Dermis microvascular lymphatic vessel endothelial cell (primary cell): Measurements from ENCODE around the gene PCDHA6. TPM values are rescaled to one million over a fixed set of nuclear protein-coding genes. Genes with fewer than 3 reads are reported as not detected.
A peak's percentile ranks its signal among the peaks of the same experiment; 100 is the strongest.
"Not testable (repeated sequence)": the region's sequence is repeated elsewhere in the genome, so short reads cannot be mapped to it uniquely, and the experiment has no call there.

Source experiments
- DNase-seq, 2 donors: peaks; one replicate each; pipeline versions ENCODE4 v3.0.0 to v3.0.0-alpha.2; 2010; ENCODE audit warnings: low read depth in 2 of 2
- total RNA-seq: library from RNA; depleted of rRNA; stranded (reverse); fragments of >200 nt; gene quantifications from 2 replicates; pipeline ENCODE4 v1.2.1, GENCODE V29; 2014

The PCDHA6 gene, protein sequence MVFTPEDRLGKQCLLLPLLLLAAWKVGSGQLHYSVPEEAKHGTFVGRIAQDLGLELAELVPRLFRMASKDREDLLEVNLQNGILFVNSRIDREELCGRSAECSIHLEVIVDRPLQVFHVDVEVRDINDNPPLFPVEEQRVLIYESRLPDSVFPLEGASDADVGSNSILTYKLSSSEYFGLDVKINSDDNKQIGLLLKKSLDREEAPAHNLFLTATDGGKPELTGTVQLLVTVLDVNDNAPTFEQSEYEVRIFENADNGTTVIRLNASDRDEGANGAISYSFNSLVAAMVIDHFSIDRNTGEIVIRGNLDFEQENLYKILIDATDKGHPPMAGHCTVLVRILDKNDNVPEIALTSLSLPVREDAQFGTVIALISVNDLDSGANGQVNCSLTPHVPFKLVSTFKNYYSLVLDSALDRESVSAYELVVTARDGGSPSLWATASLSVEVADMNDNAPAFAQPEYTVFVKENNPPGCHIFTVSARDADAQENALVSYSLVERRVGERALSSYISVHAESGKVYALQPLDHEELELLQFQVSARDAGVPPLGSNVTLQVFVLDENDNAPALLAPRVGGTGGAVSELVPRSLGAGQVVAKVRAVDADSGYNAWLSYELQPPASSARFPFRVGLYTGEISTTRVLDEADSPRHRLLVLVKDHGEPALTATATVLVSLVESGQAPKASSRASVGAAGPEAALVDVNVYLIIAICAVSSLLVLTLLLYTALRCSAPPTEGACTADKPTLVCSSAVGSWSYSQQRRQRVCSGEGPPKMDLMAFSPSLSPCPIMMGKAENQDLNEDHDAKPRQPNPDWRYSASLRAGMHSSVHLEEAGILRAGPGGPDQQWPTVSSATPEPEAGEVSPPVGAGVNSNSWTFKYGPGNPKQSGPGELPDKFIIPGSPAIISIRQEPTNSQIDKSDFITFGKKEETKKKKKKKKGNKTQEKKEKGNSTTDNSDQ
- 0.25 TPM in 1 of 2 replicates, not detected in the other for total RNA-seq

DNA sequence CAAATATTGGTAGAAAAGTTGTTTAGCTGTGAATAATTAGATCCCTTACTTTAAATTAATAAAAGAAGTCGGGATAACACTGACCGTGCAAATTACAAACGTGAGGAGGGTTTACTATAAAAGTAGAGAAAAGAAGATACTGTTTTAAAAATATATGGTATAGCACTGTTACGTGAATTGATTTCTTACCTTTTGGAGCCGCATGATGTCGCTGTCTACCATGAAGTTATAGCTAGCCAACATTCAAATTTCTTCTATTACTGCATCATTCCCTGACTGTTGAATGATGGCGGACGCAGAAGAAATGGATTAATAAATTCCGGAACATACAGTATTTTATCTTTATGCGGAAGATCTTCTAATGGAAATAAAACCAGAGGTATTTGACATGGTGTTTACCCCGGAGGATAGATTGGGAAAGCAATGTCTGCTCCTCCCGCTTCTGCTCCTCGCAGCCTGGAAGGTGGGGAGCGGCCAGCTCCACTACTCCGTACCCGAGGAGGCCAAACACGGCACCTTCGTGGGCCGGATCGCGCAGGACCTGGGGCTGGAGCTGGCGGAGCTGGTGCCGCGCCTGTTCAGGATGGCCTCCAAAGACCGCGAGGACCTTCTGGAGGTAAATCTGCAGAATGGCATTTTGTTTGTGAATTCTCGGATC is at the start of gene PCDHA6:
Gene PCDHA6, plus strand, starts transcription at position 257 of the 658 bp plus-strand sequence. Its CDS starts 132 bp downstream, at position 389.
- DNase-seq, result no peak

DNA sequence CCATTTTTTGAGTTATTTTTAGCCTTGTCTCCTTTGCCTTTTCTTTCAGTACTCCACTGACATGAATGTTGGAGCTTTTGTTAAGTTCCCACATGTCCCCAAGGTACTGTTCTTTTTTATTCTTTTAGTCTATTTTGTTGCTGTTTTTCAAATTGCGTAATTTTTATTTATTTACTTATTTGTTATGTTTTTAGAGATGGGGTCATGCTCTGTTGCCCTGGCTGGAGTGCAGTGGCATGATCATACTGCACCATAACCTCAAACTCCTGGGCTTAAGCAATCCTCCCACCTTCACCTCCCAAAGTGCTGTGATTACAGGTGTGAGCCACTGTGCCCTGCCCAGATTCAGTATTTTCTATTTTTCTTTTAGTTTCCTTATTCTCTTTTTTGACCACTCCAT is 47.2 kb upstream of the PCDHA6 start:
- no peak for DNase-seq

DNA sequence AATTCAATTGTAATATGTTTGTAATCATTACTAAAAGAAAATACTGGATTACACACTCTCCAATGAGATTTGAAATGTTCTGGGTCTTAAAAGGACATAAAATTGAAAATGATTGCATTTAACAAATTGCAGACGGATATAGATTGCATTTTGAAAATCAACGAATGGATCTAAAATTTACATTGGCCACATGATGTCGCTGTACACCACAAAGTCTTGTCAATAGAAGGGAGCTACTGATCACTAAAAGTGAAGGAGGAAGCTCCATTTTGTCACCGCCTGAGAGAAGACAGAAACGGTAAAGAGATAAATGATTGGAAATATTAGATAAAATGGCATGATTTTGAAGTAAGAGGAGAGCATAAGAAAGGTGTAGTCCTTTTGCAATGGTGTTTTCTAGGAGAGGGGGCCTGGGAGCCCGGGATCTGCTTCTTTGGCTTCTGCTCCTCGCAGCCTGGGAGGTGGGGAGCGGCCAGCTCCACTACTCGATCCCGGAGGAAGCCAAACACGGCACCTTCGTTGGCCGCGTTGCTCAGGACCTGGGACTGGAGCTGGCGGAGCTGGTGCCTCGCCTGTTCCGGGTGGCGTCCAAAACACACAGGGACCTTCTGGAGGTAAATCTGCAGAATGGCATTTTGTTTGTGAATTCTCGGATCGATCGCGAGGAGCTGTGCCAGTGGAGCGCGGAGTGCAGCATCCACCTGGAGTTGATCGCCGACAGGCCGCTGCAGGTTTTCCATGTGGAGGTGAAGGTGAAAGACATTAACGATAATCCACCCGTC is 41.7 kb upstream of the PCDHA6 start, which contains the start of gene PCDHA1:
Gene PCDHA1, plus strand, starts transcription at position 236 of the 782 bp plus-strand sequence.
- DNase-seq, result no peak

- not testable (repeated sequence) for DNase-seq
Observed at GRCh38 chr5:140787422-140787821, 40.3 kb upstream of the PCDHA6 start.

DNA sequence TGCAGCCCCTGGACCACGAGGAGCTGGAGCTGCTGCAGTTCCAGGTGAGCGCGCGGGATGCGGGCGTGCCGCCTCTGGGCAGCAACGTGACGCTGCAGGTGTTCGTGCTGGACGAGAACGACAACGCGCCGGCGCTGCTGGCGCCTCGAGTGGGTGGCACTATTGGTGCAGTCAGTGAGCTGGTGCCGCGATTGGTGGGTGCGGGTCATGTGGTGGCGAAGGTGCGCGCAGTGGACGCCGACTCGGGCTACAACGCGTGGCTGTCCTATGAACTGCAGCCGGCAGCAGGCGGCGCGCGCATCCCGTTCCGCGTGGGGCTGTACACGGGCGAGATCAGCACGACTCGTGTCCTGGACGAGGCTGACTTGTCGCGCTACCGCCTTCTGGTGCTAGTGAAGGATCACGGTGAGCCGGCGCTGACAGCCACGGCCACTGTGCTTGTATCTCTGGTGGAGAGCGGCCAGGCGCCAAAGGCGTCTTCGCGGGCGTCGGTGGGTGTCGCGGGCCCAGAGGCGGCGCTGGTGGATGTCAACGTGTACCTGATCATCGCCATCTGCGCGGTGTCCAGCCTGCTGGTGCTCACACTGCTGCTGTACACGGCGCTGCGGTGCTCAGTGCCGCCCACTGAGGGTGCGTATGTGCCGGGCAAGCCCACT is 39.8 kb upstream of the PCDHA6 start:
- not testable (repeated sequence) for DNase-seq

DNA sequence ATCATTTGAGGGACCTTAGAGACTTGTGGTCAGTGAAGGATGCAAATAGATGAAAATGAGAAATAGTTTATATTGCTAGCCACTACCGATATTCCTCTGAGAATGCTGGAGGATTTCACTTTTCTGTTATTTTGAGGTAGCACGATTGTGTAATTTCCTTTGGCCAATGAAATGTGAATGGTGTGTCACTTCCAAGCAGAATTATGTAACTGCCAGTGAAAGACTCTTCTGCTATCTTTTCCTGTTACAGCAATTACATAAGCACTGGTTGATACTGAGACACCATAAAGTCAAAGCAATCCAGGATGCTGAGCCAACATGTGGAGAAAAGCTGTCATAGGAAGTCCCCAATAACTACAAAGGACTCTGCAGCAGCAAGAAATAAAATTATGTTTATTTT is 36.7 kb upstream of the PCDHA6 start:
- DNase-seq, result no peak

DNA sequence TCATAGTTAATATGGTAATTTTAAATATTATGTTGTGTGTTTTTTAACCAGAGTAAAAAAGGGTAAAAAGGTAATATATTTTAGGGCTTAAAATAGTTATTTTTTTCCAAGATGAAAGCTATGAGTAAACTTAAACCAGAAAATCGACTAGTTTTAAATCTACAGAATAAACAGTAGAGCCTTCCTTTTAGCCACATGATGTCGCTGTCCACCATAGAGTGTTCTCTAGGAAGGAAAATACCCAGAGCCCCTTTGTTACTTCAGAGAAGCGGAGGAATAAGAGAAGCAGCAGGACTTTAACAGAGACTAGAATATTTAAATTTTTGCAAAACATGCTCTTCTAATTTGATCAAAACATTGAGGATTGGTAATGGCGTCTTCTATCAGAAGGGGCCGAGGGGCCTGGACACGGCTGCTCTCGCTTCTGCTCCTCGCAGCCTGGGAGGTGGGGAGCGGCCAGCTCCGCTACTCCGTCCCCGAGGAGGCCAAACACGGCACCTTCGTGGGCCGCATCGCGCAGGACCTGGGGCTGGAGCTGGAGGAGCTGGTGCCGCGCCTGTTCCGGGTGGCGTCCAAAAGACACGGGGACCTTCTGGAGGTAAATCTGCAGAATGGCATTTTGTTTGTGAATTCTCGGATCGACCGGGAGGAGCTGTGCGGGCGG is 33.0 kb upstream of the PCDHA6 start, which contains the start of gene PCDHA2:
Gene PCDHA2, plus strand, starts transcription at position 258 of the 664 bp plus-strand sequence.
- DNase-seq, result no peak

DNA sequence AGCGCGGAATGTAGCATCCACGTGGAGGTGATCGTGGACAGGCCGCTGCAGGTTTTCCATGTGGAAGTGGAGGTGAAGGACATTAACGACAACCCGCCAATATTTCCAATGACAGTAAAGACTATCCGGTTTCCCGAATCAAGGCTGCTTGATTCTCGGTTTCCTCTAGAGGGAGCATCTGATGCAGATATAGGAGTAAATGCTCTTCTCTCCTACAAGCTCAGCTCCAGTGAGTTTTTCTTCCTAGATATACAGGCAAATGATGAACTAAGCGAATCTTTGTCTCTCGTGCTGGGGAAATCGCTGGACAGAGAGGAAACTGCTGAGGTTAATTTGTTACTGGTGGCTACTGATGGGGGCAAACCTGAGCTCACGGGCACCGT is 32.5 kb upstream of the PCDHA6 start:
- no peak for DNase-seq

DNA sequence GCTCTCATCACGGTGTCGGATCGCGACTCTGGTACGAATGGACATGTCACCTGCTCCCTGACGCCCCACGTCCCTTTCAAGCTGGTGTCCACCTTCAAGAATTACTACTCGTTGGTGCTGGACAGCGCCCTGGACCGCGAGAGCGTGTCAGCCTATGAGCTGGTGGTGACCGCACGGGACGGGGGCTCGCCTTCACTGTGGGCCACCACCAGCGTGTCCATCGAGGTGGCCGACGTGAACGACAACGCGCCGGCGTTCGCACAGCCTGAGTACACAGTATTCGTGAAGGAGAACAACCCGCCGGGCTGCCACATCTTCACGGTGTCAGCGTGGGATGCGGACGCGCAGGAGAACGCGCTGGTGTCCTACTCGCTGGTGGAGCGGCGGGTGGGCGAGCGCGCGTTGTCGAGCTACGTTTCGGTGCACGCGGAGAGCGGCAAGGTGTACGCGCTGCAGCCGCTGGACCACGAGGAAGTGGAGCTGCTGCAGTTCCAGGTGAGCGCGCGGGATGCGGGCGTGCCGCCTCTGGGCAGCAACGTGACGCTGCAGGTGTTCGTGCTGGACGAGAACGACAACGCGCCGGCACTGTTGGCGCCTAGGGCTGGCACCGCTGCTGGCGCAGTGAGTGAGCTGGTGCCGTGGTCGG is 31.6 kb upstream of the PCDHA6 start:
- DNase-seq, result not testable (repeated sequence)

DNA sequence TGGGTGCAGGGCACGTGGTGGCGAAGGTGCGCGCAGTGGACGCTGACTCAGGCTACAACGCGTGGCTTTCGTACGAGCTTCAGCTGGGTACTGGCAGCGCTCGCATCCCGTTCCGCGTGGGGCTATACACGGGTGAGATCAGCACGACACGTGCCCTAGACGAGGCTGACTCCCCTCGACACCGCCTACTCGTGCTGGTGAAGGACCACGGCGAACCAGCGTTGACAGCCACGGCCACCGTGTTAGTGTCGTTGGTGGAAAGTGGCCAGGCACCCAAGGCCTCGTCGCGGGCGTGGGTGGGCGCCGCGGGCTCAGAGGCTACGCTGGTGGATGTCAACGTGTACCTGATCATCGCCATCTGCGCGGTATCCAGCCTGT is 31.1 kb upstream of the PCDHA6 start:
- DNase-seq, result no peak

GRCh38 chr5:140800816-140801493 is 26.8 kb upstream of the PCDHA6 start, which contains the start of gene PCDHA3:
TSS of gene PCDHA3 (plus strand) at chr5:140801057.
- DNase-seq, result peak in 1 of 2 donors; percentile 36

DNA sequence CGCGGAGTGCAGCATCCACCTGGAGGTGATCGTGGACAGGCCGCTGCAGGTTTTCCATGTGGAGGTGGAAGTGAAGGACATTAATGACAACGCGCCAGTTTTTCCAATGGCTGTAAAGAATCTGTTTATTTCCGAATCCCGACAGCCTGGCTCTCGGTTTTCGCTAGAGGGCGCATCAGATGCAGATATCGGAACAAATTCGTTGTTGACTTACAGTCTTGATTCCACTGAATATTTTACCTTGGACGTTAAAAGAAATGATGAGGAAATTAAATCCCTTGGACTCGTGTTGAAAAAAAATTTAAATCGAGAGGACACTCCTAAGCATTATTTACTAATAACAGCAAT is 26.3 kb upstream of the PCDHA6 start:
- peak in 1 of 2 donors; percentile 7 for DNase-seq

DNA sequence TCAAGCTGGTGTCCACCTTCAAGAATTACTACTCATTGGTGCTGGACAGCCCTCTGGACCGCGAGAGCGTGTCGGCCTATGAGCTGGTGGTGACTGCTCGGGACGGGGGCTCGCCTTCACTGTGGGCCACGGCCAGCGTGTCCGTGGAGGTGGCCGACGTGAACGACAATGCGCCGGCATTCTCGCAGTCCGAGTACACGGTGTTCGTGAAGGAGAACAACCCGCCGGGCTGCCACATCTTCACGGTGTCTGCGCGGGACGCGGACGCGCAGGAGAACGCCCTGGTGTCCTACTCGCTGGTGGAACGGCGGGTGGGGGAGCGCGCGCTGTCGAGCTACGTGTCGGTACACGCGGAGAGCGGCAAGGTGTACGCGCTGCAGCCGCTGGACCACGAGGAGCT is 25.4 kb upstream of the PCDHA6 start:
- not testable (repeated sequence) for DNase-seq

GRCh38 chr5:140802781-140803271 is 24.9 kb upstream of the PCDHA6 start:
- no peak for DNase-seq

DNA sequence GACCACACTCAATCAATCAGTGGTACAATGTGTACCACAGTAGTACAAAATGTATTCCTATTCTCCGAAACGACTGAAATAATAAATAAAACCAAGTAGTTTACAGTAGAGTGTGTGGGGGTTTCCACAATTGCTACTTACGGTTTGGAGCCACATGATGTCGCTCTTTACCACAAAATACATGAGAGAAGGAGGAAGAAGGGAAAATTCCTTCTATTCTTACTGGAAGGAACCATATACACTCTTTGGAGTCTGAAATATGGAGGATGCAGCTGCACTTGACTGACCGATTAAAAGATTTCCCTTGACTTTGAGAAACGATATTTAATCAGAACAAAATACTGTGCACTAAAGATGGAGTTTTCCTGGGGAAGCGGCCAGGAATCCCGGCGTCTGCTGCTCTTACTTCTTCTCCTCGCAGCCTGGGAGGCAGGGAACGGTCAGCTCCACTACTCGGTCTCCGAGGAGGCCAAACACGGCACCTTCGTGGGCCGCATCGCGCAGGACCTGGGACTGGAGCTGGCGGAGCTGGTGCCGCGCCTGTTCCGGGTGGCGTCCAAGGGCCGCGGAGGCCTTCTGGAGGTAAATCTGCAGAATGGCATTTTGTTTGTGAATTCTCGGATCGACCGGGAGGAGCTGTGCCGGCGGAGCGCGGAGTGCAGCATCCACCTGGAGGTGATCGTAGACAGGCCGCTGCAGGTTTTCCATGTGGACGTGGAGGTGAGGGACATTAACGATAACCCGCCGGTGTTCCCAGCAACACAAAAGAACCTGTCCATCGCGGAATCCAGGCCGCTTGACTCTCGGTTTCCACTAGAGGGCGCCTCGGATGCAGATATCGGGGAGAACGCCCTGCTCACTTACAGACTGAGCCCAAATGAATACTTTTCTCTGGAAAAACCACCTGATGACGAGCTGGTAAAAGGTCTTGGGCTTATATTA is 20.7 kb upstream of the PCDHA6 start, which contains the start of gene PCDHA4:
Gene PCDHA4, plus strand, starts transcription at position 235 of the 942 bp plus-strand sequence.
- DNase-seq, result peak in 1 of 2 donors; percentile 18

DNA sequence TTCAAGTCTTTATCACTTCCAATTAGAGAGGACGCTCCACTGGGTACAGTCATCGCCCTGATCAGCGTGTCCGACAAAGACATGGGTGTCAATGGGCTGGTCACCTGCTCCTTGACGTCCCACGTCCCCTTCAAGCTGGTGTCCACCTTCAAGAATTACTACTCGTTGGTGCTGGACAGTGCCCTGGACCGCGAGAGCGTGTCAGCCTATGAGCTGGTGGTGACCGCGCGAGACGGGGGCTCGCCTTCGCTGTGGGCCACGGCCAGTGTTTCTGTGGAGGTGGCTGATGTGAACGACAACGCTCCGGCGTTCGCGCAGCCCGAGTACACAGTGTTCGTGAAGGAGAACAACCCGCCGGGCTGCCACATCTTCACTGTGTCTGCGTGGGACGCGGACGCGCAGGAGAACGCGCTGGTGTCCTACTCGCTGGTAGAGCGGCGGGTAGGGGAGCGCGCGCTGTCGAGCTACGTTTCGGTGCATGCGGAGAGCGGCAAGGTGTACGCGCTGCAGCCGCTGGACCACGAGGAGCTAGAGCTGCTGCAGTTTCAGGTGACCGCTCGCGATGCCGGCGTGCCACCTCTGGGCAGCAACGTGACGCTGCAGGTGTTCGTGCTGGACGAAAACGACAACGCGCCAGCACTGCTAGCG is 19.4 kb upstream of the PCDHA6 start:
- DNase-seq, result not testable (repeated sequence)

DNA sequence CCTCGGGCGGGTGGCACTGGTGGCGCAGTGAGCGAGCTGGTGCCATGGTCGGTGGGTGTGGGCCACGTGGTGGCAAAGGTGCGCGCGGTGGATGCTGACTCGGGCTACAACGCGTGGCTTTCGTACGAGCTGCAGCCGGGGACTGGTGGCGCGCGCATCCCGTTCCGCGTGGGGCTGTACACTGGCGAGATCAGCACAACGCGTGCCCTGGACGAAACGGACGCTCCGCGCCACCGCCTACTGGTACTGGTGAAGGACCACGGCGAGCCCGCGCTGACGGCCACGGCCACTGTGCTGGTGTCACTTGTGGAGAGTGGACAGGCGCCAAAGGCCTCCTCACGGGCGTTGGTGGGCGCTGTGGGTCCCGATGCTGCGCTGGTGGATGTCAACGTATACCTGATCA is 18.9 kb upstream of the PCDHA6 start:
- DNase-seq, result no peak
